Measurements from ENCODE around the gene AGK. TPM values are rescaled to one million over a fixed set of nuclear protein-coding genes. Genes with fewer than 3 reads are reported as not detected.
"Not testable (repeated sequence)": the region's sequence is repeated elsewhere in the genome, so short reads cannot be mapped to it uniquely, and the experiment has no call there.

The AGK gene
- polyA plus RNA-seq, 1 donor from 2014 or later, result 23.1 TPM

- H3K9me3 Mint-ChIP-seq, result no peaks in the 10 kb centered on the region
- H3K27me3 Mint-ChIP-seq, result no peaks in the 10 kb centered on the region
- peaks cover 12% of the 10 kb centered on the region for H3K36me3 Mint-ChIP-seq
- no peak overlapping the region for H3K27ac Mint-ChIP-seq
- H3K4me3 Mint-ChIP-seq, result no peak overlapping the region
- H3K4me1 Mint-ChIP-seq, result peaks cover 5 to 8% (median 8%) of the 10 kb centered on the region in 3 donors
These were observed 134.2 kb downstream of the AGK start for GRCh38 chr7:141685285-141686023.

GRCh38 chr7:141686074-141686473, 134.9 kb downstream of the AGK start:
- no peak overlapping the region for H3K4me3 Mint-ChIP-seq
- H3K36me3 Mint-ChIP-seq, result peaks cover 12% of the 10 kb centered on the region
- no peaks in the 10 kb centered on the region for H3K9me3 Mint-ChIP-seq
- H3K4me1 Mint-ChIP-seq, result peaks cover 5 to 9% (median 6%) of the 10 kb centered on the region in 3 donors
- peak overlapping the region in 1 of 3 donors; percentile 14 for H3K27ac Mint-ChIP-seq
- no peaks in the 10 kb centered on the region for H3K27me3 Mint-ChIP-seq

DNA sequence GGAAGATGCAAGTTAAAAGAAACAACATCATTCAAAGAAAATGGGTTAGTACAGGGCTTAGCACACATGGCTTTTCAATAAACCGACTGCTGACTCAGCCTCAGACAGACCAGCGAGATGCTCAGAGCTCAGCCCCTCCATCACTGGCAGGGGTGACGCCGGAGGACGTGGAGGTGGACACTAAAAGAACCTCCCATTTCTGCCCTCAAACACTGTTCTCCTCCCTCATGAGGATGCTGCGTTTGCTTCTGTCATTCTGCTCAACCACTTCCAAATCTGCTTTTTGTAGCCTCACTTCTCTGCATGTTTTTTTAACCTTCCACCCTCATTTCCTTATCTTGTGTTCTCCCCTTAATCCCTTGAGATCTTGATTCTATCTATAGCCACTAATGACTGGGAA, 135.5 kb downstream of the AGK start:
- Mint-ChIP-seq H3K36me3 (peaks cover 12% of the 10 kb centered on the region), H3K4me1 (peaks cover 5 to 10% (median 6%) of the 10 kb centered on the region in 3 donors), H3K27me3 (no peaks in the 10 kb centered on the region), H3K4me3 (no peak overlapping the region), H3K9me3 (no peaks in the 10 kb centered on the region), H3K27ac (no peak overlapping the region)

- H3K36me3 Mint-ChIP-seq, result peaks cover 14% of the 10 kb centered on the region
- H3K27me3 Mint-ChIP-seq, result no peaks in the 10 kb centered on the region
- no peak overlapping the region for H3K27ac Mint-ChIP-seq
- peaks cover 3 to 13% (median 11%) of the 10 kb centered on the region in 3 donors for H3K4me1 Mint-ChIP-seq
- H3K4me3 Mint-ChIP-seq, result no peak overlapping the region
- no peaks in the 10 kb centered on the region for H3K9me3 Mint-ChIP-seq
These were observed 136.8 kb downstream of the AGK start for GRCh38 chr7:141688043-141688442.

- H3K9me3 Mint-ChIP-seq, H3K27me3 Mint-ChIP-seq, H3K4me3 Mint-ChIP-seq: not testable (repeated sequence)
- Mint-ChIP-seq H3K36me3 (peaks cover 14% of the 10 kb centered on the region), H3K4me1 (peaks cover 5 to 16% (median 15%) of the 10 kb centered on the region in 3 donors), H3K27ac (peak overlapping the region in 2 of 3 donors; percentile 16 to 45)
These were observed 138.0 kb downstream of the AGK start for GRCh38 chr7:141689072-141689825.

DNA sequence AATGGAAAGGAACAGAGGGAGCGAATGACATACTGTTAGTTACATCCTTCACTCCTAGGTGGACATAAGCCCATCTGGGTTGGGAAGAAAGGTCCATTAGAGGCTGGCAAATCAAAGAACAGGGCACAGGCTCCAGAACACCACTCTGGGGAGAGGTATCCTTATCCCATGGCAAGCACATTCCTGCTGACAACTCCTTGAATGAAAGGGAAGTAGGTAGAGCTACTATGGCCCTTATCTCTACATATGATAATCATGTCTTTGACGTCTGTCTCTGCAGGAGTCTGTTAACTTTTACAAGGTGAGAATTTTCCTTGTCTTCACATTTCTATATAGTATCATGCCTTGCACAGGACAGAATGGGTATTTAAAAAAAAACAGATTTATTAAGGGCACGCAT, 140.3 kb downstream of the AGK start:
- Mint-ChIP-seq H3K4me3 (no peak overlapping the region), H3K36me3 (peaks cover 5% of the 10 kb centered on the region), H3K27ac (no peak overlapping the region), H3K4me1 (peaks cover 7 to 36% (median 28%) of the 10 kb centered on the region in 3 donors), H3K9me3 (no peaks in the 10 kb centered on the region), H3K27me3 (no peaks in the 10 kb centered on the region)

- H3K4me1 Mint-ChIP-seq, result peaks cover 9 to 38% (median 31%) of the 10 kb centered on the region in 3 donors
- no peaks in the 10 kb centered on the region for H3K9me3 Mint-ChIP-seq
- no peaks in the 10 kb centered on the region for H3K27me3 Mint-ChIP-seq
- no peak overlapping the region for H3K27ac Mint-ChIP-seq
- peaks cover 5% of the 10 kb centered on the region for H3K36me3 Mint-ChIP-seq
- H3K4me3 Mint-ChIP-seq, result no peak overlapping the region
These were observed 140.8 kb downstream of the AGK start for GRCh38 chr7:141691961-141692360.

DNA sequence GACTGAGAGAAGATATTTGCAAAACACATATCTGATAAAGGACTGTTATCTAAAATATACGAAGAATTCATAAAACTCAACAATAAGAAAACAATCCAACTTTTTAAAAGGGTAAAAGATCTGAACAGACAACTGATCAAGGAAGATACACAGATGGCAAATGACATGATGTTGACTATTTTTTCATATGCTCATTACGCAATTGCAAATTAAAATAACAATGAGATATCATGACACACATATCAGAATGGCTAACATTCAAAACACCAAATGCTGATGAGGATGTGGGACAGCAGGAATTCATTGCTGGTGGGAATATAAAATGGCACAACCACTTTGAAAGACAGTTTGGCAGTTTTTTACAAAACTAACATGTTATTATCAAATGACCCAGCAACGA, 141.9 kb downstream of the AGK start:
- Mint-ChIP-seq H3K9me3 (no peaks in the 10 kb centered on the region), H3K4me3 (no peak overlapping the region), H3K27ac (no peak overlapping the region), H3K27me3 (no peaks in the 10 kb centered on the region), H3K36me3 (peaks cover 5% of the 10 kb centered on the region), H3K4me1 (peaks cover 19 to 45% (median 38%) of the 10 kb centered on the region in 3 donors)

GRCh38 chr7:141695803-141696289, 144.6 kb downstream of the AGK start:
- Mint-ChIP-seq H3K36me3 (peaks cover 5% of the 10 kb centered on the region), H3K27me3 (no peaks in the 10 kb centered on the region), H3K27ac (peak overlapping the region in 1 of 3 donors; percentile 52), H3K4me1 (peaks cover 38 to 68% (median 53%) of the 10 kb centered on the region in 3 donors), H3K9me3 (no peaks in the 10 kb centered on the region), H3K4me3 (no peak overlapping the region)

GRCh38 chr7:141696348-141696747, 145.1 kb downstream of the AGK start:
- Mint-ChIP-seq H3K36me3 (peaks cover 5% of the 10 kb centered on the region), H3K4me3 (no peak overlapping the region), H3K27ac (no peak overlapping the region), H3K9me3 (no peaks in the 10 kb centered on the region), H3K4me1 (peaks cover 40 to 67% (median 53%) of the 10 kb centered on the region in 3 donors), H3K27me3 (no peaks in the 10 kb centered on the region)

- Mint-ChIP-seq H3K27ac (peak overlapping the region in 1 of 3 donors; percentile 11), H3K4me1 (peaks cover 40 to 66% (median 48%) of the 10 kb centered on the region in 3 donors), H3K36me3 (peaks cover 5% of the 10 kb centered on the region), H3K4me3 (peak overlapping the region in 1 of 4 donors; percentile 23), H3K27me3 (no peaks in the 10 kb centered on the region), H3K9me3 (no peaks in the 10 kb centered on the region)
These were observed 146.1 kb downstream of the AGK start for GRCh38 chr7:141697211-141697871.

DNA sequence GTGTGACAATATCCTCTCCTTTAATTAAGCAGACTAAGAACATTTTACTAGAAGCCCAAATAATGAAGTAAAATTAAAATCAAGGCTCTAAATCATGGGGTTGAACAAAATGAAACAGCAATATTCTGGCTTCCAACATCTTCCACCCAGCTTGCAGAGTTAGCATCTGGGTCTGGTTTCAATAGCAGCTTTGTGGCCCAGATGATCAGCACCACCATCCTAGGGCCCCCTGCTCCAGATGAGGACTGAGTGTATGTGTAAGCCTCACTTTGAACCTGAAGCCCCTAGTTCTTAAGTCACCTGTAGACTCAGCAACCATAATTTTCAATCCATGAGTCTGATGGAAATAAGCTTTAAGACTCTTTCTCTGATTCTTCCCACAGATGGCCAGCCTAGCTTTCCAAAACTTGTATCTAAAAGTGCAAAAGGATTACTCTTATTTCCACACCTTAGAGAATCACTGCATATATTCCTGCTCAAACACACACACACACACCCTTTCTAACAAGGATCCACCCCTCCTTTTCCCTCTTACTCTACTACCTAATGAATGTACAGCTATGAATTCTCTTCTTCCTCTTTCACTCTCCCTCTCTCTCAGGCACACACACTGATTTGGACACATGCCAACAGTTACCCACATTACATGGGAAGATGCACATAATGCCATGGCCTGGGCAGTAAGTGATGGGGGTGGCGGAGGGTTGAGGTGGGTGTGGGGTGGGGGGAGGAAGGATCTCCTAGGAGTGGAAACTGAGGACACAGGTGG, 147.2 kb downstream of the AGK start:
- peaks cover 1% of the 10 kb centered on the region for H3K27me3 Mint-ChIP-seq
- H3K27ac Mint-ChIP-seq, result peak overlapping the region; percentile 0 to 90 (median 15)
- H3K4me1 Mint-ChIP-seq, result peaks cover 44 to 65% (median 50%) of the 10 kb centered on the region in 3 donors

GRCh38 chr7:141699860-141700259, 148.7 kb downstream of the AGK start:
- H3K27ac Mint-ChIP-seq, result peak overlapping the region; percentile 90 to 95 (median 93)
- H3K27me3 Mint-ChIP-seq, result peaks cover 1% of the 10 kb centered on the region
- H3K4me1 Mint-ChIP-seq, result peaks cover 41 to 60% (median 45%) of the 10 kb centered on the region in 3 donors
- peak overlapping the region; percentile 84 to 94 (median 91) for H3K4me3 Mint-ChIP-seq
- H3K9me3 Mint-ChIP-seq, result no peaks in the 10 kb centered on the region
- no peaks in the 10 kb centered on the region for H3K36me3 Mint-ChIP-seq

More for the DNA sequence above, 147.2 kb downstream of the AGK start:
- peak overlapping the region in 2 of 4 donors; percentile 23 to 48 for H3K4me3 Mint-ChIP-seq
- H3K36me3 Mint-ChIP-seq, result peaks cover 3% of the 10 kb centered on the region
- no peaks in the 10 kb centered on the region for H3K9me3 Mint-ChIP-seq

DNA sequence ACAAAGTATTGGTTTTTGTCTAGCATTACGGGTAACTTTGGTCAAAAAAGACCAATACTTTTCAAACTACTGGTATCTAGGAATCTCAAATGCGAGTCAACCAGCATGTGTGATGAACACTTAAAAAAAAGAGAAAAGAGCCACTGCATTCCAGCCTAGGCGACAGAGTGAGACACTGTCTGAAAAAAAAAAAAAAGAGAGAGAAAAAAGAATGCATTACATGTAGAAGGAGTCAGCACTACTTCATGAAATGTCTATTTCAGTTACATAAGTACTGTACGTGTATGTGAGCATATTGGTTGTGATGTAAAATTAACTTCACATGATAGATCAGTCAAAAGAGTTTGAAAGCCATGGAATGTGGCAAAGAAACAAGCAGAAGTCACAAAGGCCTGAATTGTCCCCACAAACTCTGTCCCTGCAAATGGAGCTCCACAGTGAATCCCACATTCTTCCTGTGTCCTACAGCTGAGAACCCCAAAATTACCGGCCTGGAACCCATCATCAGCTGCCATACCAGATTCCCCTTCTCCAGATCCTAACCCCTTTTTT, 149.2 kb downstream of the AGK start:
- H3K9me3 Mint-ChIP-seq, result no peaks in the 10 kb centered on the region
- H3K36me3 Mint-ChIP-seq, result peaks cover 2% of the 10 kb centered on the region
- peaks cover 1% of the 10 kb centered on the region for H3K27me3 Mint-ChIP-seq
- H3K4me3 Mint-ChIP-seq, result peak overlapping the region; percentile 84 to 94 (median 91)
- H3K27ac Mint-ChIP-seq, result peak overlapping the region; percentile 90 to 95 (median 93)
- H3K4me1 Mint-ChIP-seq, result peaks cover 38 to 55% (median 45%) of the 10 kb centered on the region in 3 donors

Measured in IgD-negative memory B cell (primary cell).